ENCODE measurements around the gene AVL9.
"Not testable (repeated sequence)": the region's sequence is repeated elsewhere in the genome, so short reads cannot be mapped to it uniquely, and the experiment has no call there.

Gene AVL9

DNA sequence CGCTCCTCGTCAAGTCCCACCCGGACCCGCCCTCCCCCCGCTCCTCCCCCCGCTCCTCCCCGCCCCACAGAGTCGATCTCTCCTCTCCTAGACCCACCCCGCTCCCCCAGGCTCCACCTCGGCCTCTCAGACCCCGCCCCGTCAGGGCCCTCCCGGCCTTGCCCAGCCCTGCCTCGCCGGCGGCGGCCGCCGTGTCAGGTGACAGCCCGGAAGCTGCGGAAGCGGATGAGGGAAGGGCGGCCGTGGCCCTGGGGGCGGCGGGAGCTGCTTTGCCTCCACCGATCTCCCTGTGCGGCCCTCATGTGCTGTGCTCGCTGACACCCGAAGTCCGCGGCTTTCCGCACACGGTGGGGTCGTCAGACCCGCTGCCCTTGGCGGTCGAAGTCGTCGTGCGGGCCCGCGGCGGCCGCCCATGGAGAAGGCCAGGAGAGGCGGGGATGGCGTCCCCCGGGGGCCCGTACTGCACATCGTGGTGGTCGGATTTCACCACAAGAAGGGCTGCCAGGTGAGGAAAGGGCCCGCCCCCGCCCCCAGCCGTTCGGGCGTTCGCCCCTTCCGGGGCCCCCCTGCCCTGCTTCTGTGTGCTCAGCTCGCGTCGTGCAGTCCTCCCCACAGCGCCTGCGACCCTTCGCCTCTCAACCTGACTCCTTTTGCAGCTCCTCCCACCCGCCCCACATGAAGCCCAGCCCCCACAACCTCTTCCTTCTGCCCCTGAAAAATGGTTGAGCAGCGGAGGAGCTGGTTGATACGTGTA lies at the start of gene AVL9:
TSS of gene AVL9 (plus strand) at position 192 of the 754 bp plus-strand sequence. CDS start at position 413, 221 bp downstream.
- DNase-seq (ENCODE audit: low read depth, low spot score) = peak; percentile 60

GRCh38 chr7:32447218-32447617 lies 48.1 kb upstream of the AVL9 start:
- DNase-seq (ENCODE audit: low read depth, low spot score) = no peak

DNA sequence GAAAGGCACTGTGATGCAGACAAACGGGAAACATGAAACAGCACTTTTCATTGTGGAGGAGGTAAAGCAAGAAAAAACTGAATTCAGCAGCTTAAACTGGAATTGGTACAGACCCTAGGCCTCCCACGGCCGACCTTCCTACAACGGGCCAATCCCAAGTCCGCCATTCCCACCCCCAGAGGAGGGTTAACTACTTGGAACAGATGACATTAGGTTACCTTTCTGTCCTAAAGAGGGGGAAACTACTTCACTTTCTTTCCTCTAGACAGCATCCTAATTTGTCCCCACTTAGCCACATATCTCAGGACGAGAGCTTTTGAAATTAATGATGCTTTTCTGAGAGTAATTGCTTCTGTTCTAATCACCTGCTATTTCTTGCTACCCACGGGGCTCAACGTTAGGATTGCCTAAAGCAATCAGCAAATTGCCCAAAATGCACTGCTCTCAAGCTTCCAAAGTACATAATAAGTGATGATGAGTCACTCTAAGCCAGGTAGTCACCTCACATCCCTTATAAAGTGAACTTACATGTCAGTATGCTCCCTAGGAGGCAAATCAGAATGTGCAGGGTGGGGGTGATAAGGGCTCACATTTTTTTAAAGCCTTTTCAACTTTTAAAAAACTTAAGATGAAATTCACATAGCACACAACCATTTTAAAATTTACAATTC lies 41.8 kb upstream of the AVL9 start:
- no peak for DNase-seq (ENCODE audit: low read depth, low spot score)

GRCh38 chr7:32458025-32458424 lies 37.3 kb upstream of the AVL9 start:
- no peak for DNase-seq (ENCODE audit: low read depth, low spot score)

GRCh38 chr7:32459788-32460187 lies 35.5 kb upstream of the AVL9 start:
- DNase-seq (ENCODE audit: low read depth, low spot score) = no peak

GRCh38 chr7:32461484-32461883 lies 33.8 kb upstream of the AVL9 start:
- no peak for DNase-seq (ENCODE audit: low read depth, low spot score)

DNA sequence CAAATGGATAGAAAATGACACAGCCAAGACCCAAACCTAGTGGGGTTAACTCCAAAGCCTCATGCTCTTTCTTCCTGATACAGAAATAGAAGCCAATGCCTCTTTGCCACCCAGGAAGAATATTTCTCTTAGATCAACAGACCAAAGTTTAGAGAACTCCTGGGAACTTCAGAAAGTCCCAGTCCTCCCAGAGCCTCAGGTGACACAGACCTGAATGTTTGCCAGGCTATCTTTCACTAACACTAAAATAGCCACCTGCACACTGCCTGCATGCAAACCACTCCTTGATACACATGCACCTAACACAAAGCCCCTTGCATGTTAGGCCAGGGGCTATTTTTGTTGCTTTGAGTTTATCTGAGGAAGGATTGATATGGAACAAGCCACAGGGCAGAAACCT lies 32.8 kb upstream of the AVL9 start:
- DNase-seq (ENCODE audit: low read depth, low spot score) = no peak

DNA sequence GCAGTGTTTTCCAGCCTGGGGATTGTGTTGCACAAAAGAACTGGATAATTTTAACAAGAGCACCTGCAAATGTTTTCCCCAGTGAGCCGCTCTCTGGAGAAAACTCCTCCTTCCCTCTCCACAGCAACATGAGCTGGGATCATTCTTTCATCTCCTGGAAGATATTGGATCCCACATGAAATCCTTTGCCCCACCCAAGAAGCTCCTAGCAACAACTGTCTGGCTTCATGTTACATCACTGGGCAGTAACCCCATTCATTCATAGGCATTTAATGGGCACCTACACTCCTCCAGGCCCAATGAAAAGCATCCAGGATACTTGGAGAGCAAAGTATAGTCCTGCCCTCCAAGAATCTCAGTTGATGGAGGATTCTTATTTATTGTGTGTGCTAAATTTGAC lies 32.3 kb upstream of the AVL9 start:
- no peak for DNase-seq (ENCODE audit: low read depth, low spot score)

DNA sequence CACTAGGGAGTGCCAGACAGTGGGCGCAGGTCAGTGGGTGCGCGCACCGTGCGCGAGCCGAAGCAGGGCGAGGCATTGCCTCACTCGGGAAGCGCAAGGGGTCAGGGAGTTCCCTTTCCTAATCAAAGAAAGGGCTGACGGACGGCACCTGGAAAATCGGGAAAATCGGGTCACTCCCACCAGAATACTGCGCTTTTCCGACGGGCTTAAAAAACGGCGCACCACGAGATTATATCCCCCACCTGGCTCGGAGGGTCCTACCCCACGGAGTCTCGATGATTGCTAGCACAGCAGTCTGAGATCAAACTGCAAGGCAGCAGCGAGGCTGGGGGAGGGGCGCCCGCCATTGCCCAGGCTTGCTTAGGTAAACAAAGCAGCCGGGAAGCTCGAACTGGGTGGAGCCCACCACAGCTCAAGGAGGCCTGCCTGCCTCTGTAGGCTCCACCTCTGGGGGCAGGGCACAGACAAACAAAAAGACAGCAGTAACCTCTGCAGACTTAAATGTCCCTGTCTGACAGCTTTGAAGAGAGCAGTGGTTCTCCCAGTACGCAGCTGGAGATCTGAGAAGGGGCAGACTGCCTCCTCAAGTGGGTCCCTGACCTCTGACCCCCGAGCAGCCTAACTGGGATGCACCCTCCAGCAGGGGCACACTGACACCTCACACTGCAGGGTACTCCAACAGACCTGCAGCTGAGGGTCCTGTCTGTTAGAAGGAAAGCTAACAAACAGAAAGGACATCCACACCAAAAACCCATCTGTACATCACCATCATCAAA lies 30.5 kb upstream of the AVL9 start:
- not testable (repeated sequence) for DNase-seq (ENCODE audit: low read depth, low spot score)

GRCh38 chr7:32470004-32470403 lies 25.3 kb upstream of the AVL9 start:
- not testable (repeated sequence) for DNase-seq (ENCODE audit: low read depth, low spot score)

DNA sequence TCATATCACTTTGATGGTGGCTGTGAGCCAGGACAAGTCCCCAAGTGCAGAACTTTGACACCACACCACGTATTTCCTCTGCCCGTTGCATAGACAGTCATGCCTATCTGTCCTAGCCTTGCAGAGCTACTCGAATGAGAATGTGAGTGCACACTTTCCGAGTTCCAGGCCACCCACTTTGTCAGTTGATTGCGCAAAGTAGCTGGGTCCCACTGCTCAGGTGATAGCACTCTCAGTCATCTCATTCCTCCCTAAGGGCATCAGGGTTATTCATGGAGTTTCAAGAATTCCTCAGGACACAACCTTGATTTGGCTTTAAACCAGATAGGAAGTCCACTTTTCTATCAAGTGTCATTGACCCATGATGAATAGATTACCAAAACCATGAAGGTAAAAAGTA lies 24.4 kb upstream of the AVL9 start:
- DNase-seq (ENCODE audit: low read depth, low spot score) = no peak

GRCh38 chr7:32472015-32472414 lies 23.3 kb upstream of the AVL9 start:
- no peak for DNase-seq (ENCODE audit: low read depth, low spot score)

DNA sequence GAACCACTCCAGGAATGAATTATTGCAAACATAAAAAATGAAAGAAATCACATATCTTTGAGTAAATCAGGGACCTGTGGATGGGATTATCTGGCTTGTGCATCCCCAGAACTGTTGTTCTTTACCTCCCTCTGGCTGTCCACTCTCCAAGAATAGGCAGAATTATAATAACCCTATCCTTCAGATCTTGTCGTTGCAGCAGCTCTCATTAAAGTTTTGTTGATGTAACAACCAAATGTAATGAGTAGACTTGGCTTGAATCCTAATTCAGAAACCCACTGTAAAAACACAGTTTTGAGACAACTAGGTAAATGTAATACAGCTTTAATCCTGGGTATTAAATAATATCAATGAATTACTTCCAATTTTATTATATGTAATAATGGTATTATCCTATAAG lies 21.3 kb upstream of the AVL9 start:
- no peak for DNase-seq (ENCODE audit: low read depth, low spot score)

DNA sequence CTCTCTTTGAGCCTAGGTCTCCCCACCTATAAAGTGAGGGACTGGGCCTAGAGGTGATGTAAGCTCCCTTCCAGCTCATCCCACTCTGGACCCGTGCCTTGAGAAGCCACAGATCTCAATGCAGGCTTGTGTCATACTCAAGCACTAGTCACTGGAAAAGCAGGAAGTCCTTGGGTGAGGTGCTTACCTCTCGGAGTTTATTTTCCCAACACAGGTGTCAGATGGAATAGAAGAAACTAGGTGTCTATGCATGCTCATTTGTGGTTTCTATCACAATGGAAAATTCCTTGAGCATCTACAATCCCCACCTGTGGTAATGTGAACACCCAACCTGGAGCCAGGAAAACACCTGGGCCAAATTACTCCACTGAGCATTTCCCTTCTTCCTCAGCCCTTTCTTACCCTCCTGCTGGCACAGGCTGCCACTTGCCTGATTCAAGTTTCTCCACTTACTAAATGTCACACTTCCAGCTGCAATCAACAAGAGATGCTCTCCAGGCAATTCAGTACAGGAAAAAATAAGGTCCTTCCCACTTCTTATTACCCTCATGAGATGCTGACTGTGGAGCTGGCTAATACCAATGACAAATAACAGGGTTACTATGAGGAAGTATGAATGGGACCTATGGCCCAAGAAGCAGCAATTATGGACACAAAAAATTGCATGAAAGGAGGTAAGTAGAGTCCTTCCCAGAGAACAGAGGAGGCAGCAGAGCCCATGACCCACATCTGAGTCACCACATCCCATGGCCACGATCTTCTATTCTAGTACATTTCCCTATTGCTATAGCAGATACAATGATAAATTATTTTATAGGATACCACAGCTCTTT lies 18.3 kb upstream of the AVL9 start:
- no peak for DNase-seq (ENCODE audit: low read depth, low spot score)

GRCh38 chr7:32477649-32477980 lies 17.7 kb upstream of the AVL9 start:
- no peak for DNase-seq (ENCODE audit: low read depth, low spot score)

GRCh38 chr7:32479574-32480200 lies 15.6 kb upstream of the AVL9 start:
- DNase-seq (ENCODE audit: low read depth, low spot score) = peak; percentile 7

GRCh38 chr7:32481176-32481575 lies 14.1 kb upstream of the AVL9 start:
- DNase-seq (ENCODE audit: low read depth, low spot score) = no peak

DNA sequence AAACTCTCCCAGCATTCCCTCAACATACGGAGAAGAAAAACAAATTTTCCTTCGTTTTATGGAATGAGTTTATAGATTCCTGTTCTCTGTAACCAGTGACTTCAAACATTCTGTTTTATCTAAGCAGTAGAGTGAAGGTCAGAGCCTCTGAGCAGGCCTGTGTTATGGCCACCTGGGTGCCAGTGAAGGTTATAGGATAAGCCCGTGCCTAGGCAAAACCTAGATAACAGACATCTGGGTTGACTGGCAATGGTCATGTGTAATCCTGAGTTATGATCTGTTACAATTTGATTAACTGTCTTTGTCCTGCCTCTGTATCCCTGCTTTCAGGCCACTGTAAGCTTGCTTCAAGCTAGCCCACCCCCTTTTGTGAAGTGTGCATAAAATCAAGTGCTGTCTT lies 13.4 kb upstream of the AVL9 start:
- DNase-seq (ENCODE audit: low read depth, low spot score) = no peak

GRCh38 chr7:32489788-32490126 lies 5.5 kb upstream of the AVL9 start:
- no peak for DNase-seq (ENCODE audit: low read depth, low spot score)

GRCh38 chr7:32490127-32490796 lies 5.0 kb upstream of the AVL9 start, which contains the start of gene LSM5:
TSS of gene LSM5 (minus strand) at chr7:32490380. CDS start at chr7:32490365, 15 bp downstream.
- DNase-seq (ENCODE audit: low read depth, low spot score) = peak; percentile 64

DNA sequence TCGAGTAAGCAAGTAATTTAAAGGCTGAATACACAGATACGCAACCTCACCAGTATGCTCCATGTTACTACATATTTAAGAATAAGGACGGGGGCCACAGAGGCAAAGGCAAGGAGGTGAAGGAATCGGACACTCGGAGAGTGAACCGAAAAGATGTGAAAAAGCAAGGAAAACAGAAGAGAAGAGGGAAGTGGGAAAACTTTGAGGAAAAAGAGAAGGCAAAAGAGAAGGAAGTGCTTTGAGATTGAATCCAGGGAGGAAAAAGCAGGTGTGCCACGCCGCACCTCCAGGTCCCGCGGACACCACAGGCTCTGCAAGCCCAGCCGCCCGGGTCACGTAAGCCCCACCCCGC lies 367 bp upstream of the AVL9 start:
- DNase-seq (ENCODE audit: low read depth, low spot score) = no peak
